HepG2 (cell line): ENCODE data around the gene MX2. TPM values are rescaled to one million over a fixed set of nuclear protein-coding genes. Genes with fewer than 3 reads are reported as not detected.

Source experiments
- ATAC-seq: fragments of 200-7000 bp; cut with Tn5 transposase; 3 replicates; pipeline ENCODE4 v1.9.1; 2020; ENCODE audit warnings: mild to moderate bottlenecking, moderate library complexity
- BruUV-seq: library from RNA; stranded (reverse); fragments of 400-500 nt; replicated peaks from 2 replicates; lab custom pipeline; 2021; lab: Mats Ljungman, UMichigan
- CTCF ChIA-PET: fragments of 300-600 bp; formaldehyde crosslinking; extraction: SDS; loops from one replicate; lab custom pipeline; 2021; ENCODE audit warnings: low total read pairs, inconsistent platforms, low intra/inter-chr PET ratio; lab: Yijun Ruan, JAX
- POLR2A ChIA-PET: fragments of 350-600 bp; sonication (Branson Sonifier 250); formaldehyde crosslinking; loops from one replicate; lab custom pipeline; 2020; ENCODE audit warnings: antibody characterized with exemption, inconsistent platforms; lab: Yijun Ruan, JAX
- DNase-seq: peaks from one replicate; pipeline ENCODE4 v3.0.0-alpha.2; 2015; ENCODE audit warnings: low spot score
- FAIRE-seq: peaks from 3 replicates; lab custom pipeline; 2011; peaks lifted over from hg19 to GRCh38; lab: Jason Lieb, UNC
- H2AFZ ChIP-seq: one replicate; pipeline ENCODE4 v1.6.1; 2011; ENCODE audit warnings: low read length, inconsistent platforms
- H3K27ac ChIP-seq: fragments of 300-600 bp; 3 replicates; pipeline ENCODE4 v1.8.0; 2011; ENCODE audit warnings: mixed run types, mild to moderate bottlenecking, mixed read lengths, low read length, inconsistent platforms; ENCODE audit not compliant: insufficient read depth; ENCODE audit errors: extremely low read length
- H3K27me3 ChIP-seq, 2 experiments: fragments of 200-600 bp in 1 of 2; 2 replicates in 1 of 2; 3 replicates in 1 of 2; pipeline versions ENCODE4 v1.6.0 to v1.8.0; 2011; ENCODE audit warnings: low read length in 2 of 2, mild to moderate bottlenecking in 2 of 2, moderate library complexity in 2 of 2, inconsistent platforms in 1 of 2; ENCODE audit not compliant: insufficient read depth in 2 of 2, control insufficient read depth in 1 of 2
- H3K36me3 ChIP-seq, 2 experiments: fragments of 200-600 bp in 1 of 2; replicated peaks in 1 of 2; 2 replicates in 1 of 2; 3 replicates in 1 of 2; pipeline versions ENCODE4 v1.5.1 to v1.8.0; 2011; ENCODE audit warnings: low read length in 2 of 2, inconsistent platforms in 1 of 2; ENCODE audit not compliant: insufficient read depth in 2 of 2, control insufficient read depth in 1 of 2
- H3K4me1 ChIP-seq: 2 replicates; pipeline ENCODE4 v1.5.1; 2012; ENCODE audit warnings: low read length, inconsistent platforms; ENCODE audit not compliant: insufficient read depth
- H3K4me2 ChIP-seq: 2 replicates; pipeline ENCODE4 v1.6.0; 2011; ENCODE audit warnings: low read depth, low read length, inconsistent platforms
- H3K4me3 ChIP-seq, 3 experiments: fragments of 200-600 bp in 1 of 3; sonication (generic), shearing (Covaris generic) in 1 of 3; replicated peaks in 1 of 3; 2 replicates each; pipeline ENCODE4 v1.5.1; 2011 to 2016; ENCODE audit warnings: low read length in 3 of 3, inconsistent platforms in 2 of 3, low read depth in 2 of 3, mild to moderate bottlenecking in 2 of 3, control low read depth in 1 of 3, mixed read lengths in 1 of 3; ENCODE audit not compliant: insufficient read depth in 1 of 3
- H3K79me2 ChIP-seq: one replicate; pipeline ENCODE4 v1.6.1; 2011; ENCODE audit warnings: low read length, inconsistent platforms; ENCODE audit not compliant: insufficient read depth
- H3K9ac ChIP-seq: 2 replicates; pipeline ENCODE4 v1.6.0; 2011; ENCODE audit warnings: mild to moderate bottlenecking, low read depth, low read length, inconsistent platforms; ENCODE audit not compliant: insufficient read depth
- H3K9me3 ChIP-seq: 2 replicates; pipeline ENCODE4 v1.5.1; 2012; ENCODE audit warnings: mild to moderate bottlenecking, low read length
- H4K20me1 ChIP-seq: 2 replicates; pipeline ENCODE4 v1.6.0; 2011; ENCODE audit warnings: inconsistent platforms, mild to moderate bottlenecking, low read length, moderate library complexity; ENCODE audit not compliant: insufficient read depth
- HOXA5 ChIP-seq: sonication (generic); formaldehyde crosslinking; IDR thresholded peaks from 2 replicates; pipeline ENCODE4 v1.4.0; 2020; ENCODE audit warnings: missing genetic modification reagents
- KLF12 ChIP-seq: sonication (generic); formaldehyde crosslinking; IDR thresholded peaks from 2 replicates; pipeline ENCODE4 v1.4.0; 2020; ENCODE audit warnings: missing genetic modification reagents, borderline replicate concordance
- KLF6 ChIP-seq: IDR thresholded peaks from 2 replicates; pipeline ENCODE4 v1.8.0; 2016; ENCODE audit warnings: missing biosample characterization, missing genetic modification reagents
- NFYC ChIP-seq: IDR thresholded peaks from 2 replicates; pipeline ENCODE4 v1.6.1; 2016; ENCODE audit warnings: missing genetic modification reagents, missing compliant biosample characterization
- RBM22 ChIP-seq: fragments of 200-400 bp; formaldehyde crosslinking; optimal IDR thresholded peaks from 2 replicates; pipeline ENCODE3; 2017; ENCODE audit warnings: mild to moderate bottlenecking, low read length, moderate library complexity
- REL ChIP-seq: sonication (generic); formaldehyde crosslinking; conservative IDR thresholded peaks from 2 replicates; pipeline ENCODE4 v1.8.0; 2022; ENCODE audit warnings: mild to moderate bottlenecking, missing genetic modification reagents, moderate library complexity
- SRF ChIP-seq: IDR thresholded peaks from 2 replicates; pipeline ENCODE4 v1.6.1; 2011; ENCODE audit warnings: mild to moderate bottlenecking, low read depth, low read length, moderate library complexity
- THAP11 ChIP-seq: IDR thresholded peaks from 2 replicates; pipeline ENCODE4 v1.6.1; 2016; ENCODE audit warnings: missing biosample characterization, missing genetic modification reagents
- ZBTB42 ChIP-seq: sonication (generic); formaldehyde crosslinking; IDR thresholded peaks from 2 replicates; pipeline ENCODE4 v1.5.0; 2020; ENCODE audit warnings: mild to moderate bottlenecking, missing genetic modification reagents
- ZFY ChIP-seq: sonication (generic); formaldehyde crosslinking; IDR thresholded peaks from 2 replicates; pipeline ENCODE4 v1.4.0; 2020; ENCODE audit warnings: missing genetic modification reagents
- ZNF501 ChIP-seq: sonication (generic); formaldehyde crosslinking; IDR thresholded peaks from 2 replicates; pipeline ENCODE4 v1.5.1; 2020; ENCODE audit warnings: mild to moderate bottlenecking, moderate library complexity, missing genetic modification reagents
- ZNF772 ChIP-seq: sonication (generic); formaldehyde crosslinking; IDR thresholded peaks from 2 replicates; pipeline ENCODE4 v1.5.0; 2020; ENCODE audit warnings: mild to moderate bottlenecking, missing genetic modification reagents
- WGBS: methylation state at CpG from one replicate; pipeline ENCODE4 v1.1.6; 2017; ENCODE audit warnings: low lambda C conversion rate; 5-methylcytosine and 5-hydroxymethylcytosine counted together
- in situ Hi-C: cut with HindIII; loops from 2 replicates; pipeline ENCODE4 v1.10.0; 2017; ENCODE audit warnings: low pct_unique_long_range_greater_than_20kb; ENCODE audit not compliant: extremely low pct_ligation_motif_present
- intact Hi-C: fragments of 100-400 bp; cut with micrococcal nuclease; formaldehyde crosslinking; loops from one replicate; pipeline ENCODE4 v1.10.0; 2022; ENCODE audit not compliant: unreplicated experiment
- polyA plus RNA-seq, 8 experiments: library from polyadenylated mRNA; depleted of rRNA in 3 of 8; stranded (reverse) in 7 of 8; unstranded in 1 of 8; fragments of >200 nt; fragmentation: Illumina TruSeq in 4 of 8; extraction: Trizol in 4 of 8; gene quantifications; 2 replicates each; pipeline versions ENCODE4 v1.2.1 to v1.2.3, GENCODE V29; 2011 to 2016; ENCODE audit warnings: low read depth in 4 of 8, missing spikeins in 1 of 8, mixed read lengths in 1 of 8; ENCODE audit not compliant: insufficient read depth in 1 of 8
- total RNA-seq, 5 experiments: library from RNA; depleted of rRNA; stranded (reverse); fragments of >200 nt; fragmentation: Illumina TruSeq; extraction: Trizol; gene quantifications; 2 replicates each; pipeline ENCODE4 v1.2.3, GENCODE V29; 2016; ENCODE audit warnings: low read depth in 1 of 5
- TF ChIP-seq, protein P1 (sequence below): sonication (generic); formaldehyde crosslinking; IDR thresholded peaks from 2 replicates; pipeline ENCODE4 v1.5.1; 2020; ENCODE audit warnings: missing genetic modification reagents, mild to moderate bottlenecking, borderline replicate concordance
- TF ChIP-seq, protein P2 (sequence below): sonication (generic); formaldehyde crosslinking; IDR thresholded peaks from 2 replicates; pipeline ENCODE4 v1.5.0; 2020; ENCODE audit warnings: mild to moderate bottlenecking, missing genetic modification reagents, borderline replicate concordance

The MX2 gene
- total and polyA plus RNA-seq, 2 of the 13 experiments (the other 11 are each of a cell fraction or from before 2014, with no cell fraction given): 24.0 to 35.7 TPM

DNA sequence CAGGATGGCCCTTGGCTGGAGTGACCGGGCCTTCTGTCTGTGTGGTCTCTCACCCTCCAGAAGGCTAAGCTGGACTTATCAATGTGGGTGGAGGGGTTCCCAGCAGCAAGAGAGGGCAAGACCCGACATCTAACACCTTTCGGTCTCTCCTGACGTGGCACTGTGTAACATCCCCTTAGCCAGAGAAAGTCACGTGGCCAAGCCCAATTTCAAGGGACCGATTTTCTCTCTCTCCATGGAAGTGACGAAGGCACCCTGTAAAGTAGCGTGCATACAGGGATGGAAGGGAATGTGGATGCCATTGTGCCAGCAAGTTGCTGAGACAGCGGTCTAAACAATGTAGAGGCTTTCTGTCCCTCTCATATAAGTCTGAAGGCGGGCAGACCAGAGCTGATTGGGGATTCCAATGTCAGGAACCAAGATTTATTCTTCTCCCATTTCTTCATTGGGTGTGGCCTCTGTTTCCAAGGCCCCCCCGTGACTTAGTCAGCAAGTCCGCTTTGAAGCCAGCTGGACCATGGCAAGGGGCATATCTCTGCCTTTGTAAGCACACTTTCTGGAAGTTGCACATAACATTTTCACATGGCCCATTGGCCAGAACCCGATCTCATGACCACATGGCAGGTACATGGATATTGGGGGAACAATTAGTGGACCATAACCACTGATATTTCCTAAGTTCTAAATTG, 76.7 kb downstream of the MX2 start:
- no TSS peak for BruUV-seq
- no peaks in the 10 kb centered on the region for H3K79me2 ChIP-seq
- POLR2A ChIA-PET: no interaction called here
- no peaks in the 10 kb centered on the region for H4K20me1 ChIP-seq
- ATAC-seq: no peak
- FAIRE-seq: no peak
- no peak overlapping the region for H3K4me3 ChIP-seq
- no peaks in the 10 kb centered on the region for H3K27me3 ChIP-seq
- no peak overlapping the region for H3K4me2 ChIP-seq
- in situ Hi-C loops (no loop called here), intact Hi-C loops (no loop called here)
- no peak overlapping the region for H3K27ac ChIP-seq
- DNase-seq: no peak
- no peaks in the 10 kb centered on the region for H3K36me3 ChIP-seq
- WGBS: 85% methylated on average over 13 of the region's 13 CpGs
- no peaks in the 10 kb centered on the region for H3K4me1 ChIP-seq
- no peak overlapping the region for H3K9ac ChIP-seq
- CTCF ChIA-PET: no interaction called here
- no peak overlapping the region for H2AFZ ChIP-seq
- peaks cover 8% of the 10 kb centered on the region for H3K9me3 ChIP-seq
- TF ChIP-seq HOXA5 (CRISPR knock-in tag) (no peak), ZNF772 (CRISPR knock-in tag) (no peak), KLF12 (CRISPR knock-in tag) (no peak), SRF (no peak), ZNF501 (CRISPR knock-in tag) (no peak), RBM22 (no peak), THAP11 (CRISPR knock-in tag) (no peak), ZBTB42 (no peak), KLF6 (CRISPR knock-in tag) (no peak), ZFY (no peak), REL (CRISPR knock-in tag) (no peak), NFYC (no peak)
- TF ChIP-seq, protein P1, sequence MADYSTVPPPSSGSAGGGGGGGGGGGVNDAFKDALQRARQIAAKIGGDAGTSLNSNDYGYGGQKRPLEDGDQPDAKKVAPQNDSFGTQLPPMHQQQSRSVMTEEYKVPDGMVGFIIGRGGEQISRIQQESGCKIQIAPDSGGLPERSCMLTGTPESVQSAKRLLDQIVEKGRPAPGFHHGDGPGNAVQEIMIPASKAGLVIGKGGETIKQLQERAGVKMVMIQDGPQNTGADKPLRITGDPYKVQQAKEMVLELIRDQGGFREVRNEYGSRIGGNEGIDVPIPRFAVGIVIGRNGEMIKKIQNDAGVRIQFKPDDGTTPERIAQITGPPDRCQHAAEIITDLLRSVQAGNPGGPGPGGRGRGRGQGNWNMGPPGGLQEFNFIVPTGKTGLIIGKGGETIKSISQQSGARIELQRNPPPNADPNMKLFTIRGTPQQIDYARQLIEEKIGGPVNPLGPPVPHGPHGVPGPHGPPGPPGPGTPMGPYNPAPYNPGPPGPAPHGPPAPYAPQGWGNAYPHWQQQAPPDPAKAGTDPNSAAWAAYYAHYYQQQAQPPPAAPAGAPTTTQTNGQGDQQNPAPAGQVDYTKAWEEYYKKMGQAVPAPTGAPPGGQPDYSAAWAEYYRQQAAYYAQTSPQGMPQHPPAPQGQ (CRISPR knock-in tag): no peak
- TF ChIP-seq, protein P2, sequence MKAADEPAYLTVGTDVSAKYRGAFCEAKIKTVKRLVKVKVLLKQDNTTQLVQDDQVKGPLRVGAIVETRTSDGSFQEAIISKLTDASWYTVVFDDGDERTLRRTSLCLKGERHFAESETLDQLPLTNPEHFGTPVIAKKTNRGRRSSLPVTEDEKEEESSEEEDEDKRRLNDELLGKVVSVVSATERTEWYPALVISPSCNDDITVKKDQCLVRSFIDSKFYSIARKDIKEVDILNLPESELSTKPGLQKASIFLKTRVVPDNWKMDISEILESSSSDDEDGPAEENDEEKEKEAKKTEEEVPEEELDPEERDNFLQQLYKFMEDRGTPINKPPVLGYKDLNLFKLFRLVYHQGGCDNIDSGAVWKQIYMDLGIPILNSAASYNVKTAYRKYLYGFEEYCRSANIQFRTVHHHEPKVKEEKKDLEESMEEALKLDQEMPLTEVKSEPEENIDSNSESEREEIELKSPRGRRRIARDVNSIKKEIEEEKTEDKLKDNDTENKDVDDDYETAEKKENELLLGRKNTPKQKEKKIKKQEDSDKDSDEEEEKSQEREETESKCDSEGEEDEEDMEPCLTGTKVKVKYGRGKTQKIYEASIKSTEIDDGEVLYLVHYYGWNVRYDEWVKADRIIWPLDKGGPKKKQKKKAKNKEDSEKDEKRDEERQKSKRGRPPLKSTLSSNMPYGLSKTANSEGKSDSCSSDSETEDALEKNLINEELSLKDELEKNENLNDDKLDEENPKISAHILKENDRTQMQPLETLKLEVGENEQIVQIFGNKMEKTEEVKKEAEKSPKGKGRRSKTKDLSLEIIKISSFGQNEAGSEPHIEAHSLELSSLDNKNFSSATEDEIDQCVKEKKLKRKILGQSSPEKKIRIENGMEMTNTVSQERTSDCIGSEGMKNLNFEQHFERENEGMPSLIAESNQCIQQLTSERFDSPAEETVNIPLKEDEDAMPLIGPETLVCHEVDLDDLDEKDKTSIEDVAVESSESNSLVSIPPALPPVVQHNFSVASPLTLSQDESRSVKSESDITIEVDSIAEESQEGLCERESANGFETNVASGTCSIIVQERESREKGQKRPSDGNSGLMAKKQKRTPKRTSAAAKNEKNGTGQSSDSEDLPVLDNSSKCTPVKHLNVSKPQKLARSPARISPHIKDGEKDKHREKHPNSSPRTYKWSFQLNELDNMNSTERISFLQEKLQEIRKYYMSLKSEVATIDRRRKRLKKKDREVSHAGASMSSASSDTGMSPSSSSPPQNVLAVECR (CRISPR knock-in tag): no peak
